Thyroid gland (tissue), 4 donors: ENCODE results near the gene PAXX. TPM values are rescaled to one million over a fixed set of nuclear protein-coding genes. Genes with fewer than 3 reads are reported as not detected.

ENCODE experiments used
- DNase-seq, 2 donors: peaks; one replicate each; pipeline ENCODE4 v3.0.0-alpha.2; 2019
- H3K27ac ChIP-seq, 3 donors: fragments of 200-600 bp; sonication (generic); 1 replicate in 2 of 3; 2 replicates in 1 of 3; pipeline ENCODE4 v1.5.1; 2016 to 2019; ENCODE audit warnings: mild to moderate bottlenecking in 1 of 3, moderate library complexity in 1 of 3
- H3K27me3 ChIP-seq: fragments of 200-600 bp; sonication (generic); one replicate; pipeline ENCODE4 v1.5.1; 2019
- H3K36me3 ChIP-seq, 2 donors: fragments of 200-600 bp; sonication (generic); one replicate each; pipeline ENCODE4 v1.5.1; 2016 to 2019
- H3K4me1 ChIP-seq, 2 donors: fragments of 200-600 bp; sonication (generic); one replicate each; pipeline ENCODE4 v1.5.1; 2017 to 2019
- H3K4me3 ChIP-seq, 3 donors: fragments of 200-600 bp; sonication (generic); replicated peaks in 1 of 3; 1 replicate in 2 of 3; 2 replicates in 1 of 3; pipeline ENCODE4 v1.5.1; 2016; ENCODE audit warnings: mild to moderate bottlenecking in 1 of 3
- H3K9me3 ChIP-seq: fragments of 200-600 bp; sonication (generic); one replicate; pipeline ENCODE4 v1.5.1; 2017
- POLR2A ChIP-seq, 2 donors: fragments of 450-650 bp; IDR thresholded peaks; one replicate each; pipeline ENCODE4 v1.6.1; 2017; ENCODE audit warnings: antibody characterized with exemption in 2 of 2, mild to moderate bottlenecking in 2 of 2, moderate library complexity in 1 of 2
- WGBS, 2 donors: methylation state at CpG; one replicate each; pipeline ENCODE4 v1.1.5; 2017; 5-methylcytosine and 5-hydroxymethylcytosine counted together
- intact Hi-C: fragments of 100-400 bp; cut with DNase I; formaldehyde crosslinking; loops from one replicate; pipeline ENCODE4 v1.15.1; 2023
- total RNA-seq, 4 donors: library from RNA; depleted of rRNA; stranded (reverse); fragments of >200 nt; gene quantifications; one replicate each; pipeline ENCODE4 v1.2.3, GENCODE V29; 2016
- TF ChIP-seq, protein P1 (sequence below), 6 experiments: fragments of 200-600 bp in 3 of 6; fragments of 450-650 bp in 3 of 6; sonication (generic) in 3 of 6; IDR thresholded peaks; one replicate each; pipeline ENCODE4 v1.5.1; 2016 to 2019; ENCODE audit warnings: antibody characterized with exemption in 6 of 6, mild to moderate bottlenecking in 2 of 6, inconsistent platforms in 1 of 6, moderate library complexity in 1 of 6

The PAXX gene
- total RNA-seq, 4 donors from 2014 or later, result 29.8 to 109 (median 50.7) TPM

- Histone ChIP-seq H3K4me1 (peaks cover 9 to 17% of the 10 kb centered on the region in 2 donors), H3K27me3 (no peaks in the 10 kb centered on the region), H3K27ac (no peak overlapping the region), H3K9me3 (no peaks in the 10 kb centered on the region), H3K36me3 (peaks cover 0 to 8% of the 10 kb centered on the region in 2 donors), H3K4me3 (no peak overlapping the region)
- 89 to 91% methylated on average over 22 to 27 of the region's 32 CpGs for WGBS, 2 donors
- DNase-seq, result no peak
- intact Hi-C loops, result loop anchor here (10.0 kb wide), 1 partner anchor 195 kb away; the partner anchor contains the start of genes AJM1 and PHPT1
- no peak for TF ChIP-seq POLR2A (IDR thresholded peaks at IDR 0.05)
- TF ChIP-seq, protein P1, sequence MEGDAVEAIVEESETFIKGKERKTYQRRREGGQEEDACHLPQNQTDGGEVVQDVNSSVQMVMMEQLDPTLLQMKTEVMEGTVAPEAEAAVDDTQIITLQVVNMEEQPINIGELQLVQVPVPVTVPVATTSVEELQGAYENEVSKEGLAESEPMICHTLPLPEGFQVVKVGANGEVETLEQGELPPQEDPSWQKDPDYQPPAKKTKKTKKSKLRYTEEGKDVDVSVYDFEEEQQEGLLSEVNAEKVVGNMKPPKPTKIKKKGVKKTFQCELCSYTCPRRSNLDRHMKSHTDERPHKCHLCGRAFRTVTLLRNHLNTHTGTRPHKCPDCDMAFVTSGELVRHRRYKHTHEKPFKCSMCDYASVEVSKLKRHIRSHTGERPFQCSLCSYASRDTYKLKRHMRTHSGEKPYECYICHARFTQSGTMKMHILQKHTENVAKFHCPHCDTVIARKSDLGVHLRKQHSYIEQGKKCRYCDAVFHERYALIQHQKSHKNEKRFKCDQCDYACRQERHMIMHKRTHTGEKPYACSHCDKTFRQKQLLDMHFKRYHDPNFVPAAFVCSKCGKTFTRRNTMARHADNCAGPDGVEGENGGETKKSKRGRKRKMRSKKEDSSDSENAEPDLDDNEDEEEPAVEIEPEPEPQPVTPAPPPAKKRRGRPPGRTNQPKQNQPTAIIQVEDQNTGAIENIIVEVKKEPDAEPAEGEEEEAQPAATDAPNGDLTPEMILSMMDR (IDR thresholded peaks at IDR 0.05), result no peak
Observed at GRCh38 chr9:137039611-137040366, 47.6 kb downstream of the PAXX start.

DNA sequence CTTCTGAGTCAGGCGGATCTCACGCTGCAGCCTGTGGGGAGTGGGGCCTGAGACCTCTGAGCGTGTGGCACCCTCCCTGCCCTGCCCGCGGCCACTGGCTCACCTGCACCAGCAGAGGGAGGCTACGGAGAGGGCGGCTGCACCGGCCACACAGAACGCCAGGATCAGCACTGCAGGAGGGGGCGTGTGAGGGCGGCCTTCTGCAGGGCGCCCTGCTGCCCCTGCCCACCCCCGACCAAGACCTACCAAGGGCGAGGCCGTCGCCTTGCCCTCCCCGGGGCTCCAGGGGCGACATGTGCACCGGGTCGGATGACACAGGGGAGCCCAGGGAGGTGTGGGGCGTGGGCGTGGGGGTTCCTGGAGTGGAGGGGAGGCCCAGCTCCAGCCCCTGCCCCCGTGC is 48.3 kb downstream of the PAXX start:
- WGBS, 2 donors, result 88 to 89% methylated on average over 12 to 22 of the region's 23 CpGs
- no peak for DNase-seq
- no peaks in the 10 kb centered on the region for H3K27me3 ChIP-seq
- H3K9me3 ChIP-seq, result no peaks in the 10 kb centered on the region
- TF ChIP-seq POLR2A (IDR thresholded peaks at IDR 0.05), result no peak
- TF ChIP-seq, protein P1 (IDR thresholded peaks at IDR 0.05), result no peak
- no peak overlapping the region for H3K4me3 ChIP-seq
- H3K4me1 ChIP-seq, result peaks cover under 1 to 17% of the 10 kb centered on the region in 2 donors
- H3K27ac ChIP-seq, result no peak overlapping the region
- H3K36me3 ChIP-seq, result peaks cover 0 to 8% of the 10 kb centered on the region in 2 donors
- intact Hi-C loops, result no loop called here

DNA sequence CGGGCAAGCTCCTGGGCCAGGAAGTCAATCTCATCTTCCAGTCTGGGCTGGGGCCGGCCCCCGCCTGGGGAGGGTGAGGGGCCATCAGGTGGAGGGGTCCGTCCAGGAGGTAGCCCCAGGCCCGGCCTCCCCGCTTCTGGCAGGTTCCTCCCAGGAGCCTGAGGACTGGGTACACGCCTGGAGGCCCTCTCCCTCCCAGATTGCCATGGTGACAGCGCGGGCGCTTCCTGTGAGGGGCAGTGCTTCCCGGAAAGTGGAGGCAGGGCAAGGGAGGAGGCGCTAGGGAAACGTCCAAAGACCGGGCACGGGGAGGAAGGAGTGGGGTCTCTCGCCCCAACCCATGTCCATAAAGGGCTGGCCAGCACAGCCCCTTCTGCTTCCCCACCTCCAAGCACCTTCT is 48.9 kb downstream of the PAXX start:
- H3K27me3 ChIP-seq, result no peaks in the 10 kb centered on the region
- intact Hi-C loops, result no loop called here
- H3K4me1 ChIP-seq, result peaks cover 2 to 15% of the 10 kb centered on the region in 2 donors
- no peak for TF ChIP-seq POLR2A (IDR thresholded peaks at IDR 0.05)
- TF ChIP-seq, protein P1 (IDR thresholded peaks at IDR 0.05), result no peak
- no peak for DNase-seq
- peaks cover 0 to 8% of the 10 kb centered on the region in 2 donors for H3K36me3 ChIP-seq
- no peak overlapping the region for H3K27ac ChIP-seq
- no peak overlapping the region for H3K4me3 ChIP-seq
- WGBS, 2 donors, result 59 to 80% methylated on average over 1 to 12 of the region's 16 CpGs
- H3K9me3 ChIP-seq, result no peaks in the 10 kb centered on the region

GRCh38 chr9:137042751-137043727 is 50.8 kb downstream of the PAXX start:
- DNase-seq, result no peak
- TF ChIP-seq POLR2A (IDR thresholded peaks at IDR 0.05), result no peak
- TF ChIP-seq, protein P1 (IDR thresholded peaks at IDR 0.05), result no peak
- intact Hi-C loops, result no loop called here
- peaks cover 6 to 19% of the 10 kb centered on the region in 2 donors for H3K4me1 ChIP-seq
- H3K36me3 ChIP-seq, result peaks cover 0 to 8% of the 10 kb centered on the region in 2 donors
- 71 to 80% methylated on average over 7 to 11 of the region's 36 CpGs for WGBS, 2 donors
- no peaks in the 10 kb centered on the region for H3K9me3 ChIP-seq
- peaks cover 5% of the 10 kb centered on the region for H3K27me3 ChIP-seq
- peak overlapping the region in 1 of 3 donors; percentile 48 for H3K27ac ChIP-seq
- no peak overlapping the region for H3K4me3 ChIP-seq

Other genes starting within 250 kb of the PAXX start
- gene LCN10, start 249.5 kb upstream of the PAXX start, total RNA-seq, result 10 to 100 TPM in 1 of 4 donors, 1 to 10 TPM in 3; 5.8 to 10.1 (median 7.1) TPM
- gene LCN6, start 243.9 kb upstream of the PAXX start, total RNA-seq, result 10 to 100 TPM in 1 of 4 donors, 1 to 10 TPM in 3; 1.4 to 10.0 (median 4.5) TPM
- 1 to 10 TPM in 1 of 4 donors, under 1 TPM in 1, not detected in 2; 0.93 to 1.0 TPM for gene LCN8, start 234.2 kb upstream of the PAXX start, total RNA-seq
- gene LCN15, start 227.9 kb upstream of the PAXX start, total RNA-seq, result not detected
- 100 to 1,000 TPM in 3 of 4 donors, 10 to 100 TPM in 1; 81.6 to 189 (median 141) TPM for gene TMEM141, start 201.1 kb upstream of the PAXX start, total RNA-seq
- 1 to 10 TPM; 1.3 to 4.6 (median 2.8) TPM for gene CCDC183, start 196.1 kb upstream of the PAXX start, total RNA-seq
- 10 to 100 TPM; 59.8 to 84.0 (median 62.2) TPM for gene RABL6, start 184.5 kb upstream of the PAXX start, total RNA-seq
- gene AJM1, start 149.9 kb upstream of the PAXX start, total RNA-seq, result 1 to 10 TPM in 3 of 4 donors, under 1 TPM in 1; 0.83 to 4.7 (median 2.3) TPM
- 100 to 1,000 TPM in 2 of 4 donors, 10 to 100 TPM in 2; 79.4 to 174 (median 115) TPM for gene PHPT1, start 143.0 kb upstream of the PAXX start, total RNA-seq
- 10 to 100 TPM in 2 of 4 donors, 1 to 10 TPM in 2; 4.1 to 20.4 (median 9.0) TPM for gene MAMDC4, start 140.1 kb upstream of the PAXX start, total RNA-seq
- gene EDF1, start 126.1 kb upstream of the PAXX start, total RNA-seq, result 100 to 1,000 TPM; 339 to 591 (median 526) TPM
- 10 to 100 TPM in 3 of 4 donors, 1 to 10 TPM in 1; 9.7 to 18.3 (median 15.4) TPM for gene TRAF2, start 105.9 kb upstream of the PAXX start, total RNA-seq
- 100 to 1,000 TPM; 138 to 282 (median 203) TPM for gene FBXW5, start 47.7 kb upstream of the PAXX start, total RNA-seq
- 1 to 10 TPM in 1 of 4 donors, not detected in 3; 1.8 TPM for gene C8G, start 47.2 kb upstream of the PAXX start, total RNA-seq
- gene LCN12, start 40.1 kb upstream of the PAXX start, total RNA-seq, result 10 to 100 TPM; 24.3 to 85.0 (median 54.0) TPM
- gene PTGDS, start 14.9 kb upstream of the PAXX start, total RNA-seq, result 10 to 100 TPM in 3 of 4 donors, 1 to 10 TPM in 1; 5.0 to 39.5 (median 33.9) TPM
- gene LCNL1, start 9.4 kb upstream of the PAXX start, total RNA-seq, result under 1 TPM in 1 of 4 donors, not detected in 3; 0.54 TPM
- 100 to 1,000 TPM in 3 of 4 donors, 10 to 100 TPM in 1; 97.7 to 301 (median 268) TPM for gene CLIC3, start 4.1 kb downstream of the PAXX start, total RNA-seq
- 10 to 100 TPM; 36.8 to 59.7 (median 50.2) TPM for gene ABCA2, start 35.8 kb downstream of the PAXX start, total RNA-seq
- not detected for gene FUT7, start 39.7 kb downstream of the PAXX start, total RNA-seq
- 10 to 100 TPM; 23.3 to 65.9 (median 35.4) TPM for gene NPDC1, start 53.8 kb downstream of the PAXX start, total RNA-seq
- under 1 TPM in 2 of 4 donors, not detected in 2; 0.22 to 0.49 TPM for gene ENTPD2, start 61.6 kb downstream of the PAXX start, total RNA-seq
- 1 to 10 TPM in 1 of 4 donors, under 1 TPM in 3; 0.27 to 1.0 (median 0.72) TPM for gene SAPCD2, start 78.1 kb downstream of the PAXX start, total RNA-seq
- gene UAP1L1, start 85.1 kb downstream of the PAXX start, total RNA-seq, result 10 to 100 TPM in 2 of 4 donors, 1 to 10 TPM in 2; 9.3 to 15.7 (median 12.4) TPM
- 10 to 100 TPM; 48.2 to 73.8 (median 67.2) TPM for gene MAN1B1, start 94.6 kb downstream of the PAXX start, total RNA-seq
- gene DPP7, start 122.3 kb downstream of the PAXX start, total RNA-seq, result 100 to 1,000 TPM; 120 to 209 (median 157) TPM
- not detected for gene GRIN1, start 146.7 kb downstream of the PAXX start, total RNA-seq
- gene LRRC26, start 177.6 kb downstream of the PAXX start, total RNA-seq, result not detected
- gene TMEM210, start 179.6 kb downstream of the PAXX start, total RNA-seq, result not detected
- gene ANAPC2, start 196.1 kb downstream of the PAXX start, total RNA-seq, result 10 to 100 TPM; 25.6 to 34.1 (median 31.8) TPM
- gene SSNA1, start 196.3 kb downstream of the PAXX start, total RNA-seq, result 10 to 100 TPM; 42.0 to 97.5 (median 62.8) TPM
- gene TPRN, start 208.3 kb downstream of the PAXX start, total RNA-seq, result 10 to 100 TPM in 2 of 4 donors, 1 to 10 TPM in 2; 6.5 to 13.5 (median 9.9) TPM
- gene TMEM203, start 213.2 kb downstream of the PAXX start, total RNA-seq, result 10 to 100 TPM; 29.7 to 47.3 (median 38.4) TPM
- 10 to 100 TPM in 3 of 4 donors, 1 to 10 TPM in 1; 9.0 to 16.6 (median 15.4) TPM for gene NDOR1, start 213.3 kb downstream of the PAXX start, total RNA-seq
- 1 to 10 TPM; 2.3 to 4.5 (median 3.8) TPM for gene RNF208, start 229.8 kb downstream of the PAXX start, total RNA-seq
- 1 to 10 TPM in 2 of 4 donors, under 1 TPM in 1, not detected in 1; 0.94 to 2.3 (median 1.3) TPM for gene CYSRT1, start 232.8 kb downstream of the PAXX start, total RNA-seq
- under 1 TPM in 2 of 4 donors, not detected in 2; 0.33 to 0.81 TPM for gene RNF224, start 235.1 kb downstream of the PAXX start, total RNA-seq
- gene SLC34A3, start 238.5 kb downstream of the PAXX start, total RNA-seq, result under 1 TPM in 1 of 4 donors, not detected in 3; 0.33 TPM
- 100 to 1,000 TPM; 181 to 757 (median 487) TPM for gene TUBB4B, start 248.9 kb downstream of the PAXX start, total RNA-seq